ENCODE measurements around the gene SCRN1.

- TF ChIP-seq CTCF (IDR thresholded peaks at IDR 0.05) = no peak
- TF ChIP-seq POLR2AphosphoS5 (IDR thresholded peaks at IDR 0.05) = no peak
Measured at GRCh38 chr7:29879609-29880008, 110.0 kb downstream of the SCRN1 start.
